K562 (cell line): ENCODE data around the gene MRPL55. TPM values are rescaled to one million over a fixed set of nuclear protein-coding genes. Genes with fewer than 3 reads are reported as not detected.

Experiments
- ELF4 ChIP-seq: fragments of 450-650 bp; formaldehyde crosslinking; IDR thresholded peaks from 2 replicates; pipeline ENCODE4 v1.4.0; 2022; ENCODE audit warnings: missing genetic modification characterization
- HDAC6 ChIP-seq: IDR thresholded peaks from 2 replicates; pipeline ENCODE4 v1.6.1; 2012; ENCODE audit warnings: low read depth, mild to moderate bottlenecking, control low read depth, inconsistent platforms, low read length, moderate library complexity
- HMGN3 ChIP-seq: IDR thresholded peaks from 2 replicates; pipeline ENCODE4 v1.6.1; 2011; ENCODE audit warnings: borderline replicate concordance, low read depth, mild to moderate bottlenecking, mixed read lengths, low read length; ENCODE audit not compliant: insufficient read length; ENCODE audit errors: extremely low read depth
- KAT8 ChIP-seq: fragments of 450-650 bp; IDR thresholded peaks from 2 replicates; pipeline ENCODE4 v1.6.1; 2016; ENCODE audit warnings: low read depth, mild to moderate bottlenecking
- KDM5B ChIP-seq: fragments of 200-600 bp; sonication (generic); IDR thresholded peaks from 2 replicates; pipeline ENCODE4 v1.6.1; 2012; ENCODE audit warnings: low read depth, mild to moderate bottlenecking, moderate library complexity, low read length, control low read depth, inconsistent platforms; ENCODE audit not compliant: insufficient replicate concordance
- MCM3 ChIP-seq: fragments of 450-650 bp; IDR thresholded peaks from 2 replicates; pipeline ENCODE4 v1.6.1; 2016
- MCM7 ChIP-seq, 2 experiments: fragments of 450-650 bp; IDR thresholded peaks; 2 replicates each; pipeline ENCODE4 v1.6.1; 2016 to 2018
- NR4A1 ChIP-seq, 2 experiments: fragments of 250-450 bp in 1 of 2; fragments of 450-650 bp in 1 of 2; sonication (Bioruptor Pico) in 1 of 2; IDR thresholded peaks; 2 replicates each; pipeline versions ENCODE4 v1.4.0 to v1.6.1; 2016 to 2020; ENCODE audit warnings: mild to moderate bottlenecking in 2 of 2, missing compliant biosample characterization in 1 of 2, missing genetic modification characterization in 1 of 2, moderate library complexity in 1 of 2
- NRF1 ChIP-seq, 2 experiments: fragments of 450-650 bp; IDR thresholded peaks in 1 of 2; conservative IDR thresholded peaks in 1 of 2; 2 replicates each; pipeline ENCODE4 v1.6.1; 2014; ENCODE audit warnings: mild to moderate bottlenecking in 2 of 2
- PTTG1 ChIP-seq: fragments of 450-650 bp; IDR thresholded peaks from 2 replicates; pipeline ENCODE4 v1.6.1; 2016; ENCODE audit warnings: low read depth, mild to moderate bottlenecking, missing genetic modification characterization, missing compliant biosample characterization
- SMAD4 ChIP-seq: fragments of 250-450 bp; sonication (Bioruptor Pico); conservative IDR thresholded peaks from 2 replicates; pipeline ENCODE4 v1.8.0; 2021; ENCODE audit warnings: inconsistent platforms, mild to moderate bottlenecking, moderate library complexity
- TAF1 ChIP-seq: IDR thresholded peaks from 2 replicates; pipeline ENCODE4 v1.6.1; 2011; ENCODE audit warnings: mild to moderate bottlenecking, low read length, moderate library complexity; ENCODE audit not compliant: insufficient read depth, control insufficient read depth, severe bottlenecking; ENCODE audit errors: extremely low read depth
- TEAD4 ChIP-seq, 2 experiments: sonication (generic) in 1 of 2; formaldehyde crosslinking in 1 of 2; IDR thresholded peaks; 2 replicates each; pipeline versions ENCODE4 v1.6.1 to v1.8.0; 2012 to 2022; ENCODE audit warnings: borderline replicate concordance in 1 of 2, inconsistent platforms in 1 of 2, low read length in 1 of 2, mild to moderate bottlenecking in 1 of 2, missing genetic modification reagents in 1 of 2
- U2AF2 ChIP-seq: fragments of 200-400 bp; formaldehyde crosslinking; optimal IDR thresholded peaks from 2 replicates; pipeline ENCODE3; 2017; ENCODE audit warnings: low read depth, mild to moderate bottlenecking, low read length
- ZNF830 ChIP-seq: fragments of 250-450 bp; sonication (Bioruptor Pico); IDR thresholded peaks from 2 replicates; pipeline ENCODE4 v1.5.0; 2021; ENCODE audit warnings: mild to moderate bottlenecking
- polyA plus RNA-seq, 8 experiments: library from polyadenylated mRNA; depleted of rRNA in 4 of 8; stranded (reverse) in 5 of 8; unstranded in 3 of 8; fragments of >200 nt; fragmentation: Nextera tagmentation in 2 of 8; fragmentation: Illumina TruSeq in 1 of 8; extraction: Ambion mirVana in 2 of 8; extraction: Trizol in 1 of 8; gene quantifications; 2 replicates each; pipeline versions ENCODE4 v1.2.1 to v1.2.3, GENCODE V29; 2011 to 2014; ENCODE audit warnings: inconsistent platforms in 1 of 8, missing spikeins in 1 of 8
- total RNA-seq, 7 experiments: library from RNA; depleted of rRNA in 6 of 7; stranded (reverse); fragments of >200 nt in 6 of 7; fragmentation: Illumina TruSeq in 2 of 7; extraction: Trizol in 2 of 7; gene quantifications; 2 replicates each; pipeline versions ENCODE4 v1.2.1 to v1.2.3, GENCODE V29; 2011 to 2021; ENCODE audit warnings: low replicate concordance in 1 of 7
- TF ChIP-seq, protein P1 (sequence below): fragments of 450-650 bp; conservative IDR thresholded peaks from 2 replicates; pipeline ENCODE4 v1.6.1; 2016; ENCODE audit warnings: missing genetic modification characterization, low read depth, mild to moderate bottlenecking, control low read depth, missing compliant biosample characterization
- TF ChIP-seq, protein P2 (sequence below): fragments of 450-650 bp; formaldehyde crosslinking; IDR thresholded peaks from 2 replicates; pipeline ENCODE4 v1.4.0; 2022; ENCODE audit warnings: mild to moderate bottlenecking, moderate library complexity
- TF ChIP-seq, protein P3 (sequence below): fragments of 250-450 bp; sonication (Bioruptor Pico); IDR thresholded peaks from 2 replicates; pipeline ENCODE4 v1.9.0; 2021; ENCODE audit warnings: mild to moderate bottlenecking
- TF ChIP-seq, protein P4 (sequence below): fragments of 450-650 bp; IDR thresholded peaks from 2 replicates; pipeline ENCODE4 v1.6.1; 2016; ENCODE audit warnings: antibody characterized with exemption
- TF ChIP-seq, protein P5 (sequence below): sonication (generic); formaldehyde crosslinking; IDR thresholded peaks from 2 replicates; pipeline ENCODE4 v1.4.0; 2020; ENCODE audit warnings: mild to moderate bottlenecking, missing genetic modification reagents

Gene MRPL55
- total and polyA plus RNA-seq, 9 of the 15 experiments (the other 6 are each of a cell fraction or from before 2014, with no cell fraction given) = 34.9 to 228 (median 81.0) TPM

DNA sequence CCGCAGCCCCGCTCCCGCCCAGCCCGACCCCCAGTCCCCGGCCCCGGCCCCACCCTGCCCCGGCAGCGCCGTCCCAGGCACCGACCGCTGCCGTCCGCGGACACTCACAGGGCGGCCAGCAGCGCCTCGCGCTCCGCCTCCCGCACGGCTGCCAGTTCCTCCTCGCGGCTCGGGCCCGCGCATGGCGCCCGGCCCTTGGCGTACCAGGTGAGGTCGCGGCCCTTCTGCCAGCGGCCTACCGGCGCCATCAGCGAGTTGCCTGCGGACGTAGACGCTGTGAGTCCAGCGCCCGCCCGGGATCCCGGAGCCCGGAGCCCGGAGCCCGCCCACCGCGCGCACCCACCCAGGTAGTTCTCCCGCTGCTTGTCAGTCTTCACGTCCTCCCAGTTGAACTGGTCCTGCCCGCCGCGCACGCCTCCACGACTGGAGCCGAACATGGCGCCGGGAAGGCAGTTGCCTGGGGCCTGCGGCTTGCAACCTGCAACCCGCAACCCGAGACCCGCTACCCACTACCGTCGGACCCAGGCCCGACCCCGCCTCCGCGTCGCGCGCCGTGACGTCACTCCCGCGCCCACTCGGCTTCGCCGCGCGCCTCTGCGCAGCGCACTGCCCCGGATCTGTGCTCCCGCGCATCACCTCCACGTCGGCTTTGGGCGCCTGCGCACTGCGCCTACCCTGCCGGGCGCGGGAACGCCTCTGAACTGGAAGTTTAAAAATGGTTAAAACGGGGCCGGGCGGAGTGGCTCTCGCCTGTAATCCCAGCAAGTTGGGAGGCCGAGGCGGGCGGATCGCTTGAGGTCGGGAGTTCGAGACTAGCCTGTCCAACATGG is 6.1 kb downstream of the MRPL55 start, which contains the start of gene C1orf35 (continued):
- TF ChIP-seq NR4A1 (CRISPR knock-in tag; IDR thresholded peaks at IDR 0.05) (0 out of 2 replicates have a peak, but pooled peaks have one; percentile 29), NR4A1 (tag; IDR thresholded peaks at IDR 0.05) (0 out of 2 replicates have a peak, but pooled peaks have one; percentile 7), ELF4 (CRISPR knock-in tag) (peak; percentile 17; the same call in 1 of the 2 replicates), SMAD4 (CRISPR knock-in tag) (no peak; the same call in 1 of the 2 replicates), HMGN3 (peak; percentile 20), MCM3 (no peak), TAF1 (peak; percentile 60), PTTG1 (tag) (no peak), U2AF2 (no peak), KDM5B (peak; percentile 27), NRF1 (conservative IDR thresholded peaks at IDR 0.05 in 1 of 2, IDR thresholded peaks at IDR 0.05 in 1 of 2) (peak; percentile 99 to 100), ZNF830 (CRISPR knock-in tag) (0 out of 2 replicates have a peak, but pooled peaks have one; percentile 80), TEAD4 (IDR thresholded peaks at IDR 0.05; ENCODE audit: low read length) (0 out of 2 replicates have a peak, but pooled peaks have one; percentile 5), TEAD4 (CRISPR knock-in tag; IDR thresholded peaks at IDR 0.05; ENCODE audit: borderline replicate concordance) (no peak; the same call in 1 of the 2 replicates), MCM7 (IDR thresholded peaks at IDR 0.05) (no peak), HDAC6 (no peak), KAT8 (no peak)
- TF ChIP-seq, protein P1, sequence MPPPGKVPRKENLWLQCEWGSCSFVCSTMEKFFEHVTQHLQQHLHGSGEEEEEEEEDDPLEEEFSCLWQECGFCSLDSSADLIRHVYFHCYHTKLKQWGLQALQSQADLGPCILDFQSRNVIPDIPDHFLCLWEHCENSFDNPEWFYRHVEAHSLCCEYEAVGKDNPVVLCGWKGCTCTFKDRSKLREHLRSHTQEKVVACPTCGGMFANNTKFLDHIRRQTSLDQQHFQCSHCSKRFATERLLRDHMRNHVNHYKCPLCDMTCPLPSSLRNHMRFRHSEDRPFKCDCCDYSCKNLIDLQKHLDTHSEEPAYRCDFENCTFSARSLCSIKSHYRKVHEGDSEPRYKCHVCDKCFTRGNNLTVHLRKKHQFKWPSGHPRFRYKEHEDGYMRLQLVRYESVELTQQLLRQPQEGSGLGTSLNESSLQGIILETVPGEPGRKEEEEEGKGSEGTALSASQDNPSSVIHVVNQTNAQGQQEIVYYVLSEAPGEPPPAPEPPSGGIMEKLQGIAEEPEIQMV (tag) = no peak
- TF ChIP-seq, protein P2, sequence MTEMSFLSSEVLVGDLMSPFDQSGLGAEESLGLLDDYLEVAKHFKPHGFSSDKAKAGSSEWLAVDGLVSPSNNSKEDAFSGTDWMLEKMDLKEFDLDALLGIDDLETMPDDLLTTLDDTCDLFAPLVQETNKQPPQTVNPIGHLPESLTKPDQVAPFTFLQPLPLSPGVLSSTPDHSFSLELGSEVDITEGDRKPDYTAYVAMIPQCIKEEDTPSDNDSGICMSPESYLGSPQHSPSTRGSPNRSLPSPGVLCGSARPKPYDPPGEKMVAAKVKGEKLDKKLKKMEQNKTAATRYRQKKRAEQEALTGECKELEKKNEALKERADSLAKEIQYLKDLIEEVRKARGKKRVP (CRISPR knock-in tag) = no peak
- TF ChIP-seq, protein P3, sequence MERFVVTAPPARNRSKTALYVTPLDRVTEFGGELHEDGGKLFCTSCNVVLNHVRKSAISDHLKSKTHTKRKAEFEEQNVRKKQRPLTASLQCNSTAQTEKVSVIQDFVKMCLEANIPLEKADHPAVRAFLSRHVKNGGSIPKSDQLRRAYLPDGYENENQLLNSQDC (CRISPR knock-in tag) = no peak
- TF ChIP-seq, protein P4, sequence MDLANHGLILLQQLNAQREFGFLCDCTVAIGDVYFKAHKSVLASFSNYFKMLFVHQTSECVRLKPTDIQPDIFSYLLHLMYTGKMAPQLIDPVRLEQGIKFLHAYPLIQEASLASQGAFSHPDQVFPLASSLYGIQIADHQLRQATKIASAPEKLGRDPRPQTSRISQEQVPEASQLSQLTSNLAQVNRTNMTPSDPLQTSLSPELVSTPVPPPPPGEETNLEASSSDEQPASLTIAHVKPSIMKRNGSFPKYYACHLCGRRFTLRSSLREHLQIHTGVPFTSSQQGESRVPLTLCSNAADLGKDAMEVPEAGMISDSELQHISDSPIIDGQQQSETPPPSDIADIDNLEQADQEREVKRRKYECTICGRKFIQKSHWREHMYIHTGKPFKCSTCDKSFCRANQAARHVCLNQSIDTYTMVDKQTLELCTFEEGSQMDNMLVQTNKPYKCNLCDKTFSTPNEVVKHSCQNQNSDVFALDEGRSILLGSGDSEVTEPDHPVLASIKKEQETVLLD = peak; percentile 97
- TF ChIP-seq, protein P5, sequence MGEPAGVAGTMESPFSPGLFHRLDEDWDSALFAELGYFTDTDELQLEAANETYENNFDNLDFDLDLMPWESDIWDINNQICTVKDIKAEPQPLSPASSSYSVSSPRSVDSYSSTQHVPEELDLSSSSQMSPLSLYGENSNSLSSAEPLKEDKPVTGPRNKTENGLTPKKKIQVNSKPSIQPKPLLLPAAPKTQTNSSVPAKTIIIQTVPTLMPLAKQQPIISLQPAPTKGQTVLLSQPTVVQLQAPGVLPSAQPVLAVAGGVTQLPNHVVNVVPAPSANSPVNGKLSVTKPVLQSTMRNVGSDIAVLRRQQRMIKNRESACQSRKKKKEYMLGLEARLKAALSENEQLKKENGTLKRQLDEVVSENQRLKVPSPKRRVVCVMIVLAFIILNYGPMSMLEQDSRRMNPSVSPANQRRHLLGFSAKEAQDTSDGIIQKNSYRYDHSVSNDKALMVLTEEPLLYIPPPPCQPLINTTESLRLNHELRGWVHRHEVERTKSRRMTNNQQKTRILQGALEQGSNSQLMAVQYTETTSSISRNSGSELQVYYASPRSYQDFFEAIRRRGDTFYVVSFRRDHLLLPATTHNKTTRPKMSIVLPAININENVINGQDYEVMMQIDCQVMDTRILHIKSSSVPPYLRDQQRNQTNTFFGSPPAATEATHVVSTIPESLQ (CRISPR knock-in tag) = peak; percentile 38; the same call in 1 of the 2 replicates
